ENCODE measurements around the gene ITPR1.
A peak's percentile ranks its signal among the peaks of the same experiment; 100 is the strongest.
"Not testable (repeated sequence)": the region's sequence is repeated elsewhere in the genome, so short reads cannot be mapped to it uniquely, and the experiment has no call there.

ITPR1 gene

DNA sequence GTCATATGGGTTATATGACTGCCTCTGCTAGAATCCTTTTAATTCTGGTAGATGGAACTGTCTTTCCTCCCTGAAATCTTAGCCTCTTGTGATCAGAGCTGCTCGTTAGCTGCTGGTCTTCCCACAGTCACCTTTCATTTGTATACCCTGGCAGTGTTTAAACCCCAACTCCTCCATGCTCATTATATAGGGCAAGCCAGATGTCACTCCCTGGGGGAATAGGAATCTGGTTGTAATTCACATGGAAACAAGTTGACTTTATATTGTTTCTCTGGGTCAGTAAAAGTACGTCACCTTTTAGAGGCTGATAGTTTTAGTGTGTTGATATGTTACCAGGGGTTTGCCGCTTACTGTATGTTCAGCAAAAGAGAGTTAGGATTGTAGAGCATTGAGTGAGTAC, 103.5 kb downstream of the ITPR1 start (continued):
- TF ChIP-seq ZNF398 (tag by site-specific recombination; IDR thresholded peaks at IDR 0.05) (no peak), ZNF513 (tag by site-specific recombination; IDR thresholded peaks at IDR 0.05) (no peak), ZNF558 (tag by site-specific recombination; IDR thresholded peaks at IDR 0.05) (no peak), ZSCAN16 (tag by site-specific recombination; IDR thresholded peaks at IDR 0.05) (no peak; the same call in 1 of the 2 replicates)

DNA sequence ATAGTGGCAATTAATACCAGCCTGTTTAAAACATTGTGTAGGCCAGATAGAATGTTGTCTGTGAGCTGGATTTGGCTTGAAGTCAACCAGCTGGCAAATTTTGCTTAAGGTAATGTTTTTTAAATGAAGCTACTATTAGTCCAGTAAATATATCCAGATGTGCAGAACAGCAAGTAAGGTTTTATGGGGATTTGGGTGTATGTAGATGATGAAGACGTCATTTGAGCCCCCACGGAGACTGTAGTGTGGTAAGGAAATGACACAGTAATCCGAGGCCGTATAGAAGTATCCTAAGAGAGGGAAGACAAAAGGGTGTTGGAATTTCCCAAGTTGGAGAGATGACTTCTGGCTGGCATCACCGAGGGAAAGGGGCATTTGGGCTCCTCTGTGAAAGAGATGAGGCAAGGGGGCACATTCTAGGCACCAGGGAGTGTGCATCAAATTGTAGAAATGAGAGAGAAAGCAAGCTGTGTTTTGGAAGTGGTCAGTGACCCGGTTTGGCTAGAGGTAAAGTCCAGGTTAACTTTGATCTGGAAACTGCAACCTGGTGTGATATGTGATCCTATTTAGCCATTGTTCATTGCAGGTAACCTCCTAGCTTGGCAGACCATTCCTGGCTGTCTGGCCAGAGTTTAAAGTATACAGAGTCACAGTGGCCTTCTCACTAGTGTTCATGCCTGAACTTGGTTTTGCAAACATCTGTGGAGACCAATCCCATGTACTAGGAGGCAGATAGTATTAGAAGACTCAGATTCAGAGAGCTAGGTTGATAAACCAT, 104.2 kb downstream of the ITPR1 start:
- TF ChIP-seq ZNF138 (tag by site-specific recombination; IDR thresholded peaks at IDR 0.05; ENCODE audit: borderline replicate concordance): no peak
- no peak for TF ChIP-seq ZFHX2 (tag by site-specific recombination; conservative IDR thresholded peaks at IDR 0.05)
- peak; percentile 62 for TF ChIP-seq GLIS1 (tag by site-specific recombination; IDR thresholded peaks at IDR 0.05)
- TF ChIP-seq, protein P1, sequence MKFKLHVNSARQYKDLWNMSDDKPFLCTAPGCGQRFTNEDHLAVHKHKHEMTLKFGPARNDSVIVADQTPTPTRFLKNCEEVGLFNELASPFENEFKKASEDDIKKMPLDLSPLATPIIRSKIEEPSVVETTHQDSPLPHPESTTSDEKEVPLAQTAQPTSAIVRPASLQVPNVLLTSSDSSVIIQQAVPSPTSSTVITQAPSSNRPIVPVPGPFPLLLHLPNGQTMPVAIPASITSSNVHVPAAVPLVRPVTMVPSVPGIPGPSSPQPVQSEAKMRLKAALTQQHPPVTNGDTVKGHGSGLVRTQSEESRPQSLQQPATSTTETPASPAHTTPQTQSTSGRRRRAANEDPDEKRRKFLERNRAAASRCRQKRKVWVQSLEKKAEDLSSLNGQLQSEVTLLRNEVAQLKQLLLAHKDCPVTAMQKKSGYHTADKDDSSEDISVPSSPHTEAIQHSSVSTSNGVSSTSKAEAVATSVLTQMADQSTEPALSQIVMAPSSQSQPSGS (tag by site-specific recombination; IDR thresholded peaks at IDR 0.05; ENCODE audit: low read depth): peak; percentile 31; the same call in 1 of the 2 replicates
- peak; percentile 29; the same call in 1 of the 2 replicates for TF ChIP-seq ZBTB20 (tag by site-specific recombination; IDR thresholded peaks at IDR 0.05)
- no peak for TF ChIP-seq ZNF10 (tag by site-specific recombination; IDR thresholded peaks at IDR 0.05)
- TF ChIP-seq ZBTB8A (tag by site-specific recombination; IDR thresholded peaks at IDR 0.05): no peak
- no peak for TF ChIP-seq ELK4 (IDR thresholded peaks at IDR 0.05; ENCODE audit: borderline replicate concordance, low read depth, low read length)
- Histone ChIP-seq H3K27ac (ENCODE audit: extremely low read depth, low read depth, low read length) (no peak overlapping the region), H3K9me3 (ENCODE audit: control insufficient read depth, insufficient read depth, low read depth, low read length) (no peaks in the 10 kb centered on the region), H3K36me3 (ENCODE audit: control insufficient read depth in 2 of 2, insufficient read depth in 1 of 2, low read length in 2 of 2) (no peaks in the 10 kb centered on the region), H3K4me1 (ENCODE audit: control insufficient read depth, insufficient read depth, low read length) (peaks cover 22% of the 10 kb centered on the region), H3K4me3 (ENCODE audit: low read depth, low read length) (no peak overlapping the region)
- POLR2A ChIA-PET: interaction anchor here (1.5 kb wide), 1 partner anchor 105 kb away, joined by 5 read pairs; the partner anchor contains the start of gene ITPR1
- CTCF ChIA-PET: interaction anchor here (0.8 to 1.7 kb wide), 2 partner anchors 18 to 36 kb away, joined by 3 to 6 read pairs; no protein-coding TSS in a partner anchor

DNA sequence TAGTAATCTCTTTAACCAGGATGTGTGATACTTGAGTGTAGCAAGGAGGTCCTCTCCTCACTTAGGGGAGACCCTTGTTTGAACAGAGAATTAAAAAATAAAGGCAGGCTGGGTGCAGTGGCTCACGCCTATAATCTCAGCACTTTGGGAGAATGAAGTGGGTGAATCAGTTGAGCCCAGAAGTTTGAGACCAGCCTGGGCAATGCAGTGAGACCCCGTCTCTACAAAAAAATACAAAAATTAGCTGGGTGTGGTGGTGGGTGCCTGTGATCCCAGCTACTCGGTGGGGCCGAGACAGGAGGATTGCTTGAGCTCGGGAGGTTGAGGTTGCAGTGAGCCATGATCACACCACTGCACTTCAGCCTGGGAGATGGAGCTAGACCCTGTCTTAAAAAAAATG, 105.1 kb downstream of the ITPR1 start:
- H3K36me3 ChIP-seq (ENCODE audit: control insufficient read depth in 2 of 2, insufficient read depth in 1 of 2, low read length in 2 of 2); H3K4me3 ChIP-seq (ENCODE audit: low read depth, low read length); H3K27ac ChIP-seq (ENCODE audit: extremely low read depth, low read depth, low read length); POLR2A ChIA-PET; H3K9me3 ChIP-seq (ENCODE audit: control insufficient read depth, insufficient read depth, low read depth, low read length): not testable (repeated sequence)
- TF ChIP-seq ZNF121 (tag by site-specific recombination; IDR thresholded peaks at IDR 0.05): peak; percentile 96
- H3K4me1 ChIP-seq (ENCODE audit: control insufficient read depth, insufficient read depth, low read length): peaks cover 22% of the 10 kb centered on the region
- CTCF ChIA-PET: interaction anchor here (0.6 kb wide), 1 partner anchor 34 kb away, joined by 3 read pairs; no protein-coding TSS in a partner anchor

All from HEK293 (cell line).